GM12872 (cell line): ENCODE measurements around the gene SAXO1.

Experiments used
- CTCF ChIP-seq: IDR thresholded peaks from 3 replicates; pipeline ENCODE4 v1.5.1; 2011; ENCODE audit warnings: low read depth, mild to moderate bottlenecking, low read length, moderate library complexity; ENCODE audit not compliant: insufficient read depth

The SAXO1 gene

GRCh38 chr9:19048966-19049916, 16.2 kb upstream of the SAXO1 start, which contains the start of gene RRAGA:
Gene RRAGA, plus strand, starts transcription at chr9:19049427. Its CDS starts 233 bp downstream, at chr9:19049660.
- TF ChIP-seq CTCF: peak; percentile 76

GRCh38 chr9:19036611-19037010, 3.6 kb upstream of the SAXO1 start:
- TF ChIP-seq CTCF: peak; percentile 37; the same call in 2 of the 3 replicates

GRCh38 chr9:19032406-19032805, 603 bp downstream of the SAXO1 start:
- TF ChIP-seq CTCF: no peak

- no peak for TF ChIP-seq CTCF
Observed at GRCh38 chr9:19030899-19031298, 2.1 kb downstream of the SAXO1 start.

GRCh38 chr9:19028835-19029451, 4.1 kb downstream of the SAXO1 start:
- TF ChIP-seq CTCF: peak; percentile 63

- no peak for TF ChIP-seq CTCF
Observed at GRCh38 chr9:19027825-19028224, 5.2 kb downstream of the SAXO1 start.

- no peak for TF ChIP-seq CTCF
Observed at GRCh38 chr9:19026375-19026774, 6.6 kb downstream of the SAXO1 start.
